Kidney epithelial cell (primary cell): ENCODE results near the gene WNT1. TPM values are rescaled to one million over a fixed set of nuclear protein-coding genes. Genes with fewer than 3 reads are reported as not detected.

Source experiments
- DNase-seq: peaks from one replicate; pipeline ENCODE4 v3.0.0-alpha.2; 2010; ENCODE audit warnings: low read depth
- H3K27me3 ChIP-seq: 2 replicates; pipeline ENCODE4 v1.6.0; 2011; ENCODE audit warnings: low read length; ENCODE audit not compliant: control insufficient read depth, insufficient read depth
- H3K36me3 ChIP-seq: 2 replicates; pipeline ENCODE4 v1.5.1; 2011; ENCODE audit warnings: low read length; ENCODE audit not compliant: control insufficient read depth, insufficient read depth
- H3K4me3 ChIP-seq: 2 replicates; pipeline ENCODE4 v1.5.1; 2011; ENCODE audit warnings: low read depth, mild to moderate bottlenecking, control low read depth, low read length
- CTCF ChIP-seq: IDR thresholded peaks from 2 replicates; pipeline ENCODE4 v1.5.1; 2011; ENCODE audit warnings: mild to moderate bottlenecking, moderate library complexity, low read length, control low read depth, inconsistent platforms; ENCODE audit not compliant: insufficient read depth, poor library complexity, severe bottlenecking
- total RNA-seq: library from RNA; depleted of rRNA; stranded (reverse); fragments of >200 nt; gene quantifications from 2 replicates; pipeline ENCODE4 v1.2.3, GENCODE V29; 2015

The WNT1 gene
- total RNA-seq, 1 donor from 2014 or later: not detected

DNA sequence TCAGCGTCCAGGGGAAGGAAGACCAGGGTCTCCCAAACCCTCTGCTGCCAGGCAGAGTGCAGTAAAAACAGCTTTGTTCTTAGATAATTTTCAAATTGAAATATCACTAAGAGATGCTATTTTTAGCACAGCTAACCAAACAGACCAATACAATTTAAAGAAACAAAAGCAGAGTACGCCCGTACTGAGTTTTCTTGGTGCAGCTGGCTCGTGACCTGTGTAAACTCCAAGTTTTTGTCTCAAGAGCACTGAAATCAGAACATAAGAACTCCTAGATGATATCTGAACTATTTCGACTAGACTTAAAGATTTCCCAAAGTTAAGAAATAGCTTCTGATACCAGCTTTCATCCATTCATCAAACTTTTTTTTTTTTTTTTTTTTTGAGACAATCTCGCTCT is 31.2 kb upstream of the WNT1 start:
- no peak for TF ChIP-seq CTCF
- no peak for DNase-seq
- no peaks in the 10 kb centered on the region for H3K27me3 ChIP-seq
- H3K36me3 ChIP-seq: no peaks in the 10 kb centered on the region
- no peak overlapping the region for H3K4me3 ChIP-seq

DNA sequence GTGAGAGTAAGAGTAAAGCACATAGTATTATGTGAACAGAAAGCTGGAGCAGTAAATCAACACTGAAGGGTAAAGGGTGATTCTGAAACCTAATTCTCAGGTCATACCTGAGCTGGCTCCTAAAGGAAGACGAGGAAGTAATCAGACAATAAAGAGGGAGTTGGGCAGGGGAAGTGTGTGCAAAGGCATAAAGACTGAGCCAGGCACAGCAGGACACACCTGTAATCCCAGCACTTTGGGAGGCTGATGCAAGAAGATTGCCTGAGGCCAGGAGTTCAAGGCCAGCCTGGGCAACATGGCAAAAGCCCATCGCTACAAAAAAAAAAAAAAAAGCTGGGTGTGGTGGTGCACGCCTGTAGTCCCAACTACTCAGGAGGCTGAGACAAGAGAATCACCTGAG is 30.4 kb upstream of the WNT1 start:
- no peak for TF ChIP-seq CTCF
- H3K27me3 ChIP-seq: no peaks in the 10 kb centered on the region
- H3K4me3 ChIP-seq: no peak overlapping the region
- peaks cover 2% of the 10 kb centered on the region for H3K36me3 ChIP-seq
- DNase-seq: no peak

GRCh38 chr12:48952691-48953090 is 25.4 kb upstream of the WNT1 start:
- Histone ChIP-seq H3K36me3 (peaks cover 6% of the 10 kb centered on the region), H3K27me3 (no peaks in the 10 kb centered on the region), H3K4me3 (no peak overlapping the region)
- no peak for DNase-seq
- TF ChIP-seq CTCF: no peak

- DNase-seq: no peak
- Histone ChIP-seq H3K36me3 (peaks cover 6% of the 10 kb centered on the region), H3K27me3 (no peaks in the 10 kb centered on the region), H3K4me3 (no peak overlapping the region)
- TF ChIP-seq CTCF: no peak
These were observed 24.1 kb upstream of the WNT1 start for GRCh38 chr12:48954061-48954460.

- TF ChIP-seq CTCF: no peak
- no peak for DNase-seq
- H3K27me3 ChIP-seq: no peaks in the 10 kb centered on the region
- H3K36me3 ChIP-seq: peaks cover 6% of the 10 kb centered on the region
- H3K4me3 ChIP-seq: no peak overlapping the region
These were observed 23.2 kb upstream of the WNT1 start for GRCh38 chr12:48954841-48955501.
